MM.1S (cell line): Measurements from ENCODE around the gene GLS.

Source experiments
- DNase-seq: peaks from one replicate; pipeline ENCODE4 v3.0.0-alpha.2; 2015
- H2AFZ ChIP-seq: fragments of 300-600 bp; sonication (generic); 2 replicates; pipeline ENCODE4 v1.6.0; 2016; ENCODE audit warnings: antibody characterized with exemption, low read length
- H3F3A ChIP-seq: fragments of 300-600 bp; sonication (generic); 2 replicates; pipeline ENCODE4 v1.6.1; 2016; ENCODE audit warnings: mild to moderate bottlenecking, antibody characterized with exemption, low read length, moderate library complexity, mixed read lengths; ENCODE audit not compliant: insufficient read depth
- H3K27ac ChIP-seq: fragments of 300-600 bp; sonication (generic); 2 replicates; pipeline ENCODE4 v1.5.1; 2016; ENCODE audit warnings: mild to moderate bottlenecking, low read length
- H3K27me3 ChIP-seq: fragments of 300-600 bp; sonication (generic); replicated peaks from 2 replicates; pipeline ENCODE4 v1.6.0; 2016; ENCODE audit warnings: low read length; ENCODE audit not compliant: insufficient read depth
- H3K36me3 ChIP-seq: fragments of 300-600 bp; sonication (generic); replicated peaks from 2 replicates; pipeline ENCODE4 v1.6.1; 2016; ENCODE audit warnings: mild to moderate bottlenecking, low read length, mixed read lengths; ENCODE audit not compliant: insufficient read depth
- H3K4me1 ChIP-seq: fragments of 300-600 bp; sonication (generic); 2 replicates; pipeline ENCODE4 v1.6.1; 2016; ENCODE audit warnings: low read length, mixed read lengths
- H3K4me2 ChIP-seq: fragments of 300-600 bp; sonication (generic); 2 replicates; pipeline ENCODE4 v1.6.0; 2016; ENCODE audit warnings: low read depth, low read length
- H3K4me3 ChIP-seq: fragments of 300-600 bp; sonication (generic); 2 replicates; pipeline ENCODE4 v1.5.1; 2016; ENCODE audit warnings: low read length, mixed read lengths
- H3K79me2 ChIP-seq: fragments of 300-600 bp; sonication (generic); 2 replicates; pipeline ENCODE4 v1.6.1; 2016; ENCODE audit warnings: mixed run types, low read length, mixed read lengths
- H3K9ac ChIP-seq: fragments of 300-600 bp; sonication (generic); 2 replicates; pipeline ENCODE4 v1.6.1; 2016; ENCODE audit warnings: low read length, mixed read lengths
- H3K9me2 ChIP-seq: fragments of 300-600 bp; sonication (generic); replicated peaks from 2 replicates; pipeline ENCODE4 v1.6.1; 2016; ENCODE audit warnings: mild to moderate bottlenecking, low read length, mixed read lengths; ENCODE audit not compliant: insufficient read depth
- H3K9me3 ChIP-seq: fragments of 300-600 bp; sonication (generic); replicated peaks from 2 replicates; pipeline ENCODE4 v1.6.1; 2016; ENCODE audit warnings: mild to moderate bottlenecking, low read length, mixed read lengths; ENCODE audit not compliant: insufficient read depth
- H4K20me1 ChIP-seq: fragments of 300-600 bp; sonication (generic); 2 replicates; pipeline ENCODE4 v1.6.1; 2016; ENCODE audit warnings: mild to moderate bottlenecking, low read length, moderate library complexity, mixed read lengths; ENCODE audit not compliant: insufficient read depth
- EZH2 ChIP-seq: fragments of 300-600 bp; sonication (generic); optimal IDR thresholded peaks from 2 replicates; pipeline ENCODE3; 2017; ENCODE audit warnings: low read depth, mild to moderate bottlenecking, antibody characterized with exemption, low read length, mixed read lengths
- EZH2phosphoT487 ChIP-seq: fragments of 300-600 bp; sonication (generic); IDR thresholded peaks from 2 replicates; pipeline ENCODE4 v1.6.1; 2018; ENCODE audit warnings: antibody characterized with exemption, low read length
- TF ChIP-seq, protein P1 (sequence below): fragments of 300-600 bp; sonication (generic); IDR thresholded peaks from 2 replicates; pipeline ENCODE4 v1.5.1; 2016; ENCODE audit warnings: antibody characterized with exemption, low read length, mixed read lengths

The GLS gene

DNA sequence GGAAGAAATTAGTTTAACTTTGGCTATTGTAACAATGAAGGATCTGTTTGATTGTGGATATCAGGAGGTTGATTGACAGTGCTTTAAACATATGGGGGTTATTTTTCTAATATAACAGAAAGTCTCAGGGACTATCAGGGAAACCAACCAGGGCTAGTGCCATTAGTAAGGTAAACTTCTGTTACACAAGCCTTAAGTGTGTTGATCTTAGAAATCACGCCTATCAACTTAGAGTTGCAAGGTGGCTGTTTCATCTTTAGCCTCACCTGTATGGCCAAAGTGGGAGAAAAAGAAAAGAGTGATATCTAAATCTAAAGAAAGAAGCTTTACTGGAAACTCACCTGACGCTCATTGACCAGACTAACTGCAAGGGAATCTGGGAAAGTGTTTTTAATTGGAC, 62.1 kb downstream of the GLS start:
- H3K4me1 ChIP-seq, result peaks cover 7% of the 10 kb centered on the region
- no peaks in the 10 kb centered on the region for H3K9me2 ChIP-seq
- no peaks in the 10 kb centered on the region; the same call in 1 of the 2 replicates for H3K36me3 ChIP-seq
- no peaks in the 10 kb centered on the region for H3K79me2 ChIP-seq
- H3K4me2 ChIP-seq, result no peak overlapping the region
- H4K20me1 ChIP-seq, result no peaks in the 10 kb centered on the region
- H3K27me3 ChIP-seq, result no peaks in the 10 kb centered on the region
- H3K9ac ChIP-seq, result no peak overlapping the region
- no peak overlapping the region for H2AFZ ChIP-seq
- no peaks in the 10 kb centered on the region for H3K9me3 ChIP-seq
- H3F3A ChIP-seq, result no peaks in the 10 kb centered on the region
- H3K4me3 ChIP-seq, result no peak overlapping the region
- TF ChIP-seq EZH2 (no peak), EZH2phosphoT487 (no peak)
- TF ChIP-seq, protein P1, sequence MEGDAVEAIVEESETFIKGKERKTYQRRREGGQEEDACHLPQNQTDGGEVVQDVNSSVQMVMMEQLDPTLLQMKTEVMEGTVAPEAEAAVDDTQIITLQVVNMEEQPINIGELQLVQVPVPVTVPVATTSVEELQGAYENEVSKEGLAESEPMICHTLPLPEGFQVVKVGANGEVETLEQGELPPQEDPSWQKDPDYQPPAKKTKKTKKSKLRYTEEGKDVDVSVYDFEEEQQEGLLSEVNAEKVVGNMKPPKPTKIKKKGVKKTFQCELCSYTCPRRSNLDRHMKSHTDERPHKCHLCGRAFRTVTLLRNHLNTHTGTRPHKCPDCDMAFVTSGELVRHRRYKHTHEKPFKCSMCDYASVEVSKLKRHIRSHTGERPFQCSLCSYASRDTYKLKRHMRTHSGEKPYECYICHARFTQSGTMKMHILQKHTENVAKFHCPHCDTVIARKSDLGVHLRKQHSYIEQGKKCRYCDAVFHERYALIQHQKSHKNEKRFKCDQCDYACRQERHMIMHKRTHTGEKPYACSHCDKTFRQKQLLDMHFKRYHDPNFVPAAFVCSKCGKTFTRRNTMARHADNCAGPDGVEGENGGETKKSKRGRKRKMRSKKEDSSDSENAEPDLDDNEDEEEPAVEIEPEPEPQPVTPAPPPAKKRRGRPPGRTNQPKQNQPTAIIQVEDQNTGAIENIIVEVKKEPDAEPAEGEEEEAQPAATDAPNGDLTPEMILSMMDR, result no peak
- no peak overlapping the region for H3K27ac ChIP-seq
- no peak for DNase-seq

DNA sequence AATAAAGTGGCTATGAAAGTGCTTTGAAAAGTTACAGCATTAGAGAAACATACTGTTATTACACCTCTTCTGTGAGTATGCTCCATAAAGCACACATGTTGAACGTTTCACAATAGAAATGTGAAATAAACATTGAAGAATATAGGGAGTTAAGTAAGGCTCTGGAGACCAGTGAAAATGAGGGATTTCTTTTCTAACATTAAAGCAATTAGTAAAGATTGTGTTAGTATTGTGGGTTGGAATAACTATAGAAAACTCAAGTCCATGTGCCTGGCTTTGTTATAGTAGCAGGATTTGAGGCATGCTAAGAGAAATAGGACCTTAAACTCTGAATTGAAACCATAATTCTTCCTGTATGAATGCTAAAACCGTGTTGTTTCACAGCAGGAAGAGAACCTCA, 63.1 kb downstream of the GLS start:
- no peaks in the 10 kb centered on the region for H3F3A ChIP-seq
- no peaks in the 10 kb centered on the region for H3K9me3 ChIP-seq
- no peak overlapping the region for H2AFZ ChIP-seq
- H3K4me3 ChIP-seq, result no peak overlapping the region
- no peak for DNase-seq
- H3K4me2 ChIP-seq, result no peak overlapping the region
- TF ChIP-seq, protein P1, result no peak
- TF ChIP-seq EZH2 (no peak), EZH2phosphoT487 (no peak)
- H3K27me3 ChIP-seq, result no peaks in the 10 kb centered on the region
- H3K79me2 ChIP-seq, result no peaks in the 10 kb centered on the region
- H3K9me2 ChIP-seq, result no peaks in the 10 kb centered on the region
- H3K4me1 ChIP-seq, result peaks cover 11% of the 10 kb centered on the region
- no peak overlapping the region for H3K9ac ChIP-seq
- no peaks in the 10 kb centered on the region for H4K20me1 ChIP-seq
- H3K27ac ChIP-seq, result no peak overlapping the region
- H3K36me3 ChIP-seq, result no peaks in the 10 kb centered on the region; the same call in 1 of the 2 replicates

DNA sequence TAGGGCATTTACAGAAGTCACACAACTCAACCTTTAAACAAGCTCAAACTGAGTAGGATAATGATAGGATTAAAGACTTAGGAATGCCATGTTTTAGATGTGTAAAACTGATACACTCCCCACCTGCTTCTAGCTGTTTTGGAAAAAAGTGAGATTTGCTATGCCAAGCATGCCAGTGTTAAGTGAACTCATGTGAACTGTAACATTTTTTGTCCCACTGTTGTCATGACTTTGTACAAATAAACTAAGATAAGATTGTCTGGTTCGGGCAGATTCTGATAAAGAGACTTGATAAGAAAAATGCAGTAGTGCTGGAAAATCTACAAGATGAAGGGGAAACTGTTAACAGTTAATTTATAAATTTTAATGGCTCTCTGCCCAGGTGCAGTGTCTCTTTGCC, 66.5 kb downstream of the GLS start:
- Histone ChIP-seq H3K36me3 (no peaks in the 10 kb centered on the region), H3K9ac (no peak overlapping the region), H3K9me3 (no peaks in the 10 kb centered on the region), H3K27ac (no peak overlapping the region), H3K4me2 (no peak overlapping the region), H2AFZ (no peak overlapping the region), H3K4me3 (no peak overlapping the region), H3K79me2 (no peaks in the 10 kb centered on the region), H4K20me1 (no peaks in the 10 kb centered on the region), H3K4me1 (peaks cover 11% of the 10 kb centered on the region), H3K9me2 (no peaks in the 10 kb centered on the region), H3F3A (no peaks in the 10 kb centered on the region), H3K27me3 (no peaks in the 10 kb centered on the region)
- TF ChIP-seq EZH2 (no peak), EZH2phosphoT487 (no peak)
- TF ChIP-seq, protein P1, result no peak
- DNase-seq, result no peak
